Measurements from ENCODE around the gene SARS2.
"Not testable (repeated sequence)": the region's sequence is repeated elsewhere in the genome, so short reads cannot be mapped to it uniquely, and the experiment has no call there.

The SARS2 gene

GRCh38 chr19:38945562-38946228 is 15.1 kb upstream of the SARS2 start:
- no peak for DNase-seq

- DNase-seq = no peak
These were observed 14.5 kb upstream of the SARS2 start for GRCh38 chr19:38944981-38945506.

GRCh38 chr19:38942471-38943181 is 12.1 kb upstream of the SARS2 start:
- no peak for DNase-seq

GRCh38 chr19:38941979-38942378 is 11.4 kb upstream of the SARS2 start:
- DNase-seq = no peak

- DNase-seq = not testable (repeated sequence)
These were observed 10.9 kb upstream of the SARS2 start for GRCh38 chr19:38941466-38941865.

GRCh38 chr19:38939957-38940356 is 9.4 kb upstream of the SARS2 start:
- no peak for DNase-seq

- DNase-seq = no peak
These were observed 3.0 kb upstream of the SARS2 start for GRCh38 chr19:38933544-38933943.

- peak; percentile 32 for DNase-seq
These were observed 2.0 kb upstream of the SARS2 start for GRCh38 chr19:38932425-38933179.

- no peak for DNase-seq
These were observed 894 bp upstream of the SARS2 start for GRCh38 chr19:38931521-38931793.

GRCh38 chr19:38930776-38931520 is 385 bp upstream of the SARS2 start, which contains the start of gene MRPS12:
Gene MRPS12 (plus strand): TSS chr19:38930944. CDS start chr19:38931295, 351 bp downstream.
- peak; percentile 99 for DNase-seq

GRCh38 chr19:38928391-38929001 is 2.1 kb downstream of the SARS2 start:
- no peak for DNase-seq

- DNase-seq = peak; percentile 52
These were observed 6.2 kb downstream of the SARS2 start for GRCh38 chr19:38924388-38924787.

- no peak for DNase-seq
These were observed 8.1 kb downstream of the SARS2 start for GRCh38 chr19:38922482-38922881.

- DNase-seq = no peak
These were observed 8.9 kb downstream of the SARS2 start for GRCh38 chr19:38921420-38922274.

GRCh38 chr19:38920602-38921419 is 9.8 kb downstream of the SARS2 start:
- no peak for DNase-seq

- DNase-seq = no peak
These were observed 10.5 kb downstream of the SARS2 start for GRCh38 chr19:38919837-38920601.

- no peak for DNase-seq
These were observed 12.0 kb downstream of the SARS2 start for GRCh38 chr19:38918526-38918925.

GRCh38 chr19:38917921-38918491 is 12.6 kb downstream of the SARS2 start:
- no peak for DNase-seq

GRCh38 chr19:38917516-38917915 is 13.0 kb downstream of the SARS2 start:
- DNase-seq = no peak

Measured in CD4-positive, alpha-beta T cell treated with Interferon gamma for 1 hour (primary cell).